Stimulated activated CD4-positive, alpha-beta T cell treated with anti-CD3 and anti-CD28 coated beads, Interleukin-2, amount 100 ng/mL, for 4 hours (primary cell): ENCODE data around the gene BAIAP2L1.

Source experiments
- DNase-seq: peaks from one replicate; pipeline ENCODE4 v3.0.0-alpha.2; 2020; ENCODE audit warnings: low read depth

Gene BAIAP2L1

DNA sequence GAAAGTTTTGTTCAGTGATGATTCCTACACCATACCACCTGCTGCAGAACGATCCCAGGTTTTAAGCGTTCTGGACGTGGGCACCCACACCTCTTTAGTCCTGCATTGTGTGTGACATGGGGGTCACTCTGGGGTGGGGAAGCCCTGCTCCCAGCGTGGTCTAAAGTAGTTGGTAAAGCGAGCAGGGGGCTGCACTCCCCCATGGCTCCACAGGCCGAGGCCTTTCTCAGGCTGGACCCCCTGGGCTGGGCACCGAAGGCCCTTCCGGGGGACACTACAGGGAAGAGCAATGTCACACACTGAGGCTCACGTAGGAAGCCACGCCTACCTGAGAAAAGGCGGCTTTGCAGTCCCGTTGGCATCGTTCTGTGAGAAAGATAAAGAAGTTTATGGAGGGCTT lies 107.1 kb downstream of the BAIAP2L1 start:
- DNase-seq = no peak

DNA sequence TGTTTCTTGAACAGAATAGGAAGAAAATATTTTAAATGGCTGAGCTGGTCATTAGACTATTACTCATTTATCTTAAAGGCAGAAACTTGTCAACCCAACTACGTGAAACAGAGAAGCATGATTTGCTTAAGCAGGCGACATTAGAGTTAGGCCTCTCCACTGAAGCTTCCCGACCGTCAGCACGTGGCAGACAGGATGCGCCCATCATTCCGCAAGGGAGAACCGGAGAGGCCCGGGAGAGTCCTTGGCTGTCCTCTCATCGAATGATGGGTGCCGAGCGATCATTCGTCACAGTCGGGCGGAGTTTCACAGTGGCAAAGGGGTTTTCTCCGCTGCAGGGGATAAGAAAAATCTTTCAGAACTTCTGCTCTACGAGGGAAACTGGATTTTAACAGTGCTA lies 107.6 kb downstream of the BAIAP2L1 start:
- no peak for DNase-seq

DNA sequence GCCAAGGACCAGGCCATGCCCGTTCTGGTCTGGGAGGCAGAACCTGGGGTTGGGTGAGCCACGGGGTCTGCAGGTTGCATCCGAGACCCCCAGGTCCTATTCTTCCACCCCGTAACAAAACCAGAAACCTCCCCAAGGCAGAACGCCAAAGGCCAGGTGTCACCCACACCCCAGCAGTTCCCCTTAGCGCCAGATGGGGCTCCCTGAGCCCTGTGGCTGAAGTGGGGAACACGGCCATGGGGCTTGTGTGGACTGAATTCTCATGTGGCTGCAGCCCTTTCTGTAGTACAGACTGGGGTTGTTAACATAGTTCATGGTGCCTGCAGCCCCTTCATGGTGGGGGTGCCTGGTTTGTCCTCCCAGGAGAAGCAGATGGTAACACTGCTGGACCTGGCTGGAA lies 109.2 kb downstream of the BAIAP2L1 start:
- no peak for DNase-seq

DNA sequence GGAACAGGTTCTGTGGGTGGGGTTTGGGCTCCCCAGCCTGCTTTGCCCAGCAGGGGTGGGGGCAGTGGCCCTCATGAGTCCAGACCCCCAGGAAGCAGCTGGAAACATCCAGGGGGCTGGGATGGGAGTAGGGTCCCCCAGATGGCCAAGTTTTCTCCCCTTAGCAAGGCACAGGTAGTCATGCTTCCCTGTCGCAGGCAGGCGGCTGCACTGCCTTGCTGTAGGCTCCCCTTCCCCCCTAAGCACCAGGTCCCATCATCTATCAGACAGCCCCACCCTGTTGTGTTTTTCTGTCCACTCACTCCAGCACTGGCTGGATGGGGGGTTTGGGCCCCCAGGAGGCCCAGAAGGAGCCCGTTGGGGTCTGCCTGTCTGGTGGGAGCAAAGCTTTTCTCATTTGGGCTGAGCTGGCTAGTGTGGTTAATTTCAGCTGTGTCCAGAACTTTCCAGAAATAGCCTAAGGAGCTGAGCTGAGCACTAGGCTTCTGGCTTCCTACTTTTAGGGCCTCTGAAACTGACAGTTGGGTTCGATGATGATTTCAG lies 111.5 kb downstream of the BAIAP2L1 start:
- DNase-seq = no peak

DNA sequence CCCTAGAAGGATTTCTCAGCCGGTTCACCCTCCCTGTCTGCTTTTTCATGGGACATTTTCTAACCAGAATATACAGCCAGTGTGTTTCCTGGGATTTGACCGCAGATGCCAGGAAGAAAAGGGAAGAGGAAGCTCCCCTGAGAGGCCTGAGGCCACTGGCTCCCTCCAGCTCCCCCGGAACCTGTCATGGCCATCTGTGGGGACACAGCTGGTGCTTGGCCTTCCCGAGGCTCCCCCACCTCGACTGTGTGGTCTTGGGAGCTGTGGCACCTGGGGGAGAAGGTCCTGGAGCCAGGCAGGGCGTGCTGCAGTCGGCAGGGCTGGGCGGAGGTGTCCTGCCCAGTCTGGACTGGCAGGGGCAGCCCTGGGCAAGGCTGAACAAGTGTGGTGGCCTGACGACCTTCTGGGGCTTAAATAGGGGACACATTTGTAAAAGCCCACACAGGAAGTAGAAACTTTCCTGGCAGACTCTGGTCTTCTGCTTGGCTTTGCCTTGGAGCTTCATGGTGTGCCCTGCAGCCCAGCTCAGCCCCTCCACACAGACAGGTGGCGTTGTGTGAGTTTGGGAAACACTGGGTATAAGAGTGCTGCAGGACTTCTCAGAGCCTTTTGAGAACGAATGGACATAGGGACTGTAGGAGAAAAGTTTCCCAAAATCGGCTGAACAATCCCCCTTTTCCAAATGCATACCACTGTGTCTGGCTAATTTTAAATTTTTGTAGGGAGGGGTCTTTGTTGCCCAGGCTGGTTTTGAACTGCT lies 112.6 kb downstream of the BAIAP2L1 start:
- DNase-seq = no peak

DNA sequence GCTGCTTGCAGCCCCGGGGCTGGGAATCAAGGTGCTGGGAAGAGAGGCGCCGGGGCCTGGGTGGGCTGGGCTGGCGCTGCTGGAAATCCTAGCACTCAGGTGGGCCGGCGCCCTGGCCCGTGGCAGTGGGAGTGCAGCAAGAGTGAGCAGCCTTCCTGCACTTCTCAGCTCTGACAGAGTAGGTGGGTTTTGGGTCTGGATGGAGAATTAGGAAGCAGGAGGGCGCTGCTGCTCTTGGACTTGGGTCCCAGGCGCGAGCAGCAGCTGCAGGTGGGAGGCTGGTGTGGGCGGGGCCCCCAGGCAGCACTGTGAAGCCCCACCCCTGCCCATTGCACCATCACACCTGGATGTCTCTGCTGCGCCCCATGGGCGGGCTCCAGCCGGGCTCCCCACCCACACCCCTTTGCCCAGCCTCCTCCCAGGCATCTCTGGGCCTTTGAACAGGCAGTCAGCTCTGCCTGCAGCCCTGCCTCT lies 113.4 kb downstream of the BAIAP2L1 start:
- no peak for DNase-seq

DNA sequence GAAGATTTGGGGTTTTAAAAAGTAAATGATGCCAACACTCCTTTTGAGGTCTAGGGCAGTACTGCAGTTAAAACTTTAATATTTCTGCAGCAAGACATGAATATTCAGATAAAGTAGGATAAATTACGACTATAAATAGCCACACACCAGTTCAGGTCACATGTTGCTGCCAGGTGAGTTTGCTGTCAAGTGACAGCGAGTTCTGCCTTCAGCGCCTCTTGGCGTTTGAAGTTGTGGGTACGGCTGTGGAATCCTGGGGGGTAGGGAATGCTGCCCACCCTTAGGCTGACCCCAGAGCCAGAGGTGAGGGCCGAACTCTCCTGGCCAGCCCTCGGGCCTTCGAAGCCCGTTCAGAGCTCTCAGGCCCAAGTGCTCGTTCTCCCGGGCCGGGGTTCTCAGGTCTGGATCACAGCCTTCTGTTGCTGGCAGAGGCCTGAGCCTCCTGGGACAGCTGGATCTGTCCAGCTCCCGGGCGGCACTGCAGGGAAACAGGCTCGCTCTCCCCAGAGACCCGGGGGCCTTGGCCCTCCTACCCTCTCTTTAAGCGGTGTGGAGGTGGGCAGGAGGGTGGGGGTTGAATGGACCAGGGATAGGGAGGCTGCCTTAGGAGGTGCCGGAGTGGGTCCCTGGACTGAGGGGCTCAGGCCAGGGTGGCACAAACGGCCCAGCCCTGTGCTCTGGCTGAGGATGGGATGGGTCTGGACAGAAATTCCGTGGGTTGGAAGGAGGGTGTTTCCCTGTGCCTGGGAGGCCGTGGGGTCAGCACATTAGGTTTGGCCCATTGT lies 114.0 kb downstream of the BAIAP2L1 start:
- no peak for DNase-seq

DNA sequence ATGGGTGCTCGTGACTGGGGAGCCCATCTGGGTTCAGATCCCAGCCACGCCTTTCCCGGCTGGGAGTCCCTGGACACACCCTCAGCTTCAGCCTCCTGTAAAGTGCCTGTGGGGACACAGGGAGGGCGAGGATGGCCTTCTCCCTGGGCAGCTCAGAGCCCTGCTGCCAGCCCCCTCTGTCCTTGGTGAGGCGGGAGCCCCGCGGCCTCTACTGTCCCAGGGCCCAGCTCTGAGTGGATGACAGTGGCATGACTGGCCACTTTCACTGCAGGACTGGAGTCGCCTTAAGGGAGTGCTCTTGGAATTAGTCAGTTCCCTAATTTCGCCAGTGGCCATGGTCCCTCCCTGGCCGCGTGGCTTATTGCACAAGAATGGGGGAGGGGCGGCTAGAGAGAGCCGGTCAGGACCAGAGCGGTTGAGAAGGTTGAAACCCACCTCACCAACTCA lies 114.8 kb downstream of the BAIAP2L1 start:
- no peak for DNase-seq

DNA sequence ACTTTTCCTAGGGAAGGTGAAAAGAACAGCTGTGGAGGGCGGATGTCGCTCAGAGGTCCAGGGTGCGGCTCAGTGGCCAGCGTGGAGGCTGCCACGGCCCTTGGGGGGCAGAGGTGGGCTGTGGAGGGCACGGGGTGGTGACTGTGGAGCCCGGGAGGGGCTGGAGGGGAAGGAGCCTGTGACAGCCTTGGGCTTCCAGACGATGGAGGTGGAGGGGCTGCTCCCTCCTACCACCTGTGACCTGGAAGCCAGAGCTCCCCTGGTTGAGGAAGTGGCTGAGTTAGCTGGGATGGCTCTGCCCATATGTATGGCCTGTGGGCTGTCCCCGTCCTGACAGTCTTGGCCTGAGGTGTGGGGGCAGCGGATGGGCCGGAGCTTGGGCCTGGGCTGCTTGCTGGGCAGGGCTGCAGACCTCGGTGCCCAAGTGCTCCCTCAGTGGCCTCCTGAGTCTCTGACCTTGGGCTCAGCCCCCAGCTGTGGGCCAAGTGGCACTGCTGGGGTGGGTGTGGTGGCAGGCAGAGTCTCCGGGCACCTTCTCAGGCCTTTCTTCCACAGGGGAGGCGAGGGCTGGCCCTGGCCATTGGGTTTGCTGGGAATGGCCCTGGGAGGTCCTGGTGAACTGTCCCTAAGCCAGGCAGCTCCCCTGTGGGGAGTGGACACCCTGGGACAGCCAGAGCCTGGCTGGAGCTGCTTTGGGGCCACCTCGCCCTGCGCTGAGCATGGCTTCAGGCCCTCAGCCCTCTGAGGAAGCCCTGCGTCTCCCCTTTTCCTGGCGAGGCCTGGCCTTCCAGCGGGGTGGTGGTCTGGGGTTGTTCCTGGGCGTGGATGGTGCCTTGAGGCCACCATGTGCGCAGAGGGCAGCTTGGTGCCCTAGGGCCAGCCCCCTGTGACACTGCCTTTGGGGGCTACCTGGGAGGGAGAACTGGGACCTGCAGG lies 115.5 kb downstream of the BAIAP2L1 start:
- no peak for DNase-seq

DNA sequence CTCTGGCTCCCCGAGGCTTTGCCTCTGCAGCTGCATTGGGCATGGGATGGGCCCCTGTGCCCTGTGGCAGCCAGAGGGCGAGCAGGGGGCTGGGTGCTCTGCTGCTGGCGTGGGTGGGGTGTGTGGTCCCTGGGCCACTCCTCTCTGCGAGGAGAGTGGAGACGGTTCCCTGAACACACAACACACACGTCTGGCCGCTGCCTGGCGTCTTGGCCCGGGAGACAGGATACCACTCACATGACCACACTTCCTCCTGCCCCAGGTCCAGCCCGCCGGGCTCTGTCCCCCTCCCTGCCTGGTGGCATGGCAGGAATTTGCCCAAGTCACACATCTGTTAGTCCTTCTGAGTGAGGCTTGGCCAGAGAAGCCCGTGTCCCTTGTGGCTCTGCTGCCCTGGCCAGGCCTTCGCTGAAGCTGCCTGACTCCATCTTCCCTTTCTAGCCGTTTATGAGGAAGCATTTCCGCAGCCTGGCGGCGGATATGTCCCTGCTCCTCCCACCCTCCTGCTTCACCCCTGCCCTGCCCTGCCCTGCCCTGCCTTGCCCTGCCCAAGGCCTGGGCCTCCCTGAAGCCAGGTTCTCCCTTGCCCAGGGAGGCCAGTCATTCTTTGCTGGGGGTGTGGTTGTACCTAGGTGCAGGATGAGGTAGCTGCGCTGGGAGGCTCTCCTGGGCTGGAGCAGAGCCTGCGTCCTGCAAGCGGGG lies 116.4 kb downstream of the BAIAP2L1 start:
- no peak for DNase-seq

DNA sequence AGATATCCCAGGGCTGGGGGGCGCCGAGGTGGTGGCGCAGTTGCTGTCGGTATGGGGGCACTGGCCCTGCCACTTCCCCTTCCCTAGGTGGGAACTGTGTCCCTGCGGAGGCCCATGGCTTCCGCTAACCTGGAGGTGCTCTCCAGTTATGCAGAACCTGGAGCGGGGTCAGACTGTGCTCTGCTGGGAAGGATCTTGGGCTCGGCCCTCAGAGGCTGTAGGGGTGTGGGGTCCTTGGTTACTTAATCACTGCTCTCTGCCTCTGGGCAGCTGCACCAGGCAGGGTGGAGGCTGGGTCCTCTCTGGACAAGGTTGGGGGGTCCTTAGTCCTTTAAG lies 117.0 kb downstream of the BAIAP2L1 start:
- no peak for DNase-seq

DNA sequence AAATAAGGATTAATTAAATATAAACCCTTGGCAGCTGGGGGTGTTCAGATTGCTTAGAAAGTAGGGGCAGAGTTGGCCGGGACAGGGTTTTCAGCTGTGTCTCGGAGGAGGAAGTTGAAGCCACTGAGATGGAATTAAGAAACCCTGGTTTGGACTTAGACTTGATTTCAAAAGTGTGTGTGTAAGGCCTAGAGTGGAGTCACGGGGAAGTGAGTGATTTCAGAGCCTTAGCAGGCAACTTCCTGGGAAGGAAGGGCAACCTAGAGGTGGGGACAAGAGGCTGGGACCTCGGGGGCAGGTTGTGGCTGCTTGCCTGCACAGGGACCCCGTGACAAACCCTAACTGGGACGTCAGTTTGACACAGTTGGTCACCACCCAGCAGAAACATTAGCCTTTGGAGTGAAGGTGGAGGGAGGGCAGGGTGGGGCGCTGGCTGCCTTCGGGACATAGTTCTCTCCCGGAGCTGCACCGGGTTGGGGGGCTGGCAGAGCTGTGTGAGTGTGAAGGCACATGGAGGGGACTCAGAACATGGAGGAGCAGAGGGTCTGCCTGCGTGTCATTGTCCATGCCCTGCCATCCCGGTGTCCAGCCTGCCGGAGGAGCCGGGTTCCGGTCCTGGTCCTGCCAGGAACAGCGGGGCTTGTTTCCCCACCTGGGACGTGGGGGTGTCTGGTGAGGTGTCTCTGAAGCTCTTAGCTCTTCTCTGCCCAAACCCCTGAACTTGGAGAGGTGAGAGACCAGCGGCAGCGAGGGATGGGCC lies 117.6 kb downstream of the BAIAP2L1 start:
- DNase-seq = no peak

DNA sequence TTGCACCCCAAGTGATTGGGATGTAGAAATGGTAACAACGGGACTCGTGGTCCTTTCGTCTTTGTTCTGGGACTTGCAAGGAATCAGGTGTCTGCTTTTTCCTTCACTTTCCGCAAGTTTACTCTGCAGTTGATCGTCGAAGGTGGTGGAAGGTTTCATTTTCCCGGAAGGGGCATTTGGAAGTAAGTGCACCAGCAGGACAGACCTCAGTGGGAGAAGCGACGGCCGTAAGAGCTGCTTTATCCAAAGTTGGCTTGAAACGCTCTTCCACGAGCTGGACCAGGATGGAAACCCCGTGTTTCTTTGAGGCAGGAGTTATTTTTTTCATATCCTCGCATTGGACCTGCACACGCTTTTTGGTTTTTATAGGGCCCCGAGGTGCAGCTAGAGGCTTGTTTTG lies 118.2 kb downstream of the BAIAP2L1 start:
- no peak for DNase-seq

DNA sequence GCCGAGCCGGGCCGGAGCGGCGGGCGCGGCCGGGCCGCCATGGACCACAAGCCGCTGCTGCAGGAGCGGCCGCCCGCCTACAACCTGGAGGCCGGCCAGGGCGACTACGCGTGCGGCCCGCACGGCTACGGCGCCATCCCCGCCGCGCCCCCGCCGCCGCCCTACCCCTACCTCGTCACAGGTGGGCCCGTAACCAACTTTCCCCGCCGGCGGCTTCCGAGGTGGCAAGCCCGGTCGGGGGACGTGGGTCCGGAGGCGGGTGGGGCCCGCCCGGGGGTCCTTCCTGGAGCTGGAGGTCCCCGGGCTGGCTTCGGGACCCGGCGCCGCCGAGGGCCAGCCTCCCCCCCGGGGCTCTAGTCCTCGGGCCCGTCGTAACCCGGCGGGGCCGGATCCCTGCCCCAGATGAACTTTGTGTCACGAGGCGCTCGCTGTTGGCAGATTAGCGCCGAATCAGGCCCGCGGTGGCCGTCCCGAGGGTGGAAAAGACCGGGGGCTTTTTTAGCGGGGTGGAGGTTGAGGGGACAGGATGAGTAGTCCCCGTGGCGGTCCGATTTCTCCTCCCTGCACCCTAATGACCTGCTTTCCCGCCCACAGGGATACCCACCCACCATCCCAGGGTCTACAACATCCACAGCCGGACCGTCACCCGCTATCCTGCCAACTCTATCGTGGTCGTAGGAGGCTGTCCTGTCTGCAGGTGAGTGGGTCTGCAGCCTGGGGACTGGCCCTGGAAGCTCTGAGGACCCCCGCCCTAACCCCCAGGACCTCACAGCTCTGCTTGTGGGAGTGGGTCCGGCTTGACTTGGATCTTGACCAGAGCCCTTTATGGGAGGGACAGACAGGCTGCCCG lies 118.9 kb downstream of the BAIAP2L1 start:
- peak; percentile 20 for DNase-seq

DNA sequence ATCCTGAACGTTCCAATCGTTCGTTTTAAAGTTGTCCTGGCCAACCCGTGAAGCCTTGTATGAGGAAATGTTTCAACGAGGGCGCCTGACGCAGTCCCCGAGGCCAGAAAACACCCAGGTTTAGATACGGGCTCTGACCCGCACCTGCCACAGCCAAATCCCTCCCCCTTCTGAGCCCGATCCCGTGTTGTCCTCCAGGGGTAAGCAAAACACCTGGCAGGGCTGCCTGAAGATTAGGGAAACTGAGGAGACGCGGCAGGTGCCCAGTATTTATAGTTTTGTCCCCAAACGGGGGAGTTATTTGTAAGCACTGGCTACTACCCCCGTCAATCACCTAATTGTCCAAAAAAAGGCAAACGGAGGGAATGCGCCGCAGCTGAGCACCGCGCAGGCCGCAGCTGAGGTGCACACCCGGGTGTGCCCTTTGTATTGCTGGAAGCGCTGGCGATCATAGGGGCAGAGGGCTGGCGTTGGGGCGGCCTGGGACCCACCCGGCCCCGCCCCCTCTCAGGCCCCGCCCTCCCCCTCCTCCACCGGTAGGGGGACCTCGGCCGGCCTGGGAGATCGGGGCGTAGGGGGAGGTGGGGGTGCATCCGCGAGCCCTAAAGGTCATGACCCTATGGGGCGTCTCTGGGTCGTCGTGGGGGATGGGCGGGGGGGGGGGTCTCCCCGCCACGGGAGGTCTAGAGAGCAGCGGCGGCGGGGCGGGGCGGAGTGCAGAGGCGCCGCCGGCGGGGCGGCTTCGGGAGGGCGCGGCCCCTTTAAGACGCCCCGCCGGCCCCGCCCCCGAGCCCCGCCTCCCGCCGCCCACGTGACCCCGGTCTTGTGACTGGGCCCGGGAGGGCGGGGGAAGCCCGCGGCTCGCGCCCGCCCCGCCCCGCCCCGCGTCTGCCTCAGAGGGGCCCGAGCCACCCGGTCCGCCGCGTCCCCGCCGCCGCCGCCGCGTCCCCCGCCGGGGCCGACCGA lies 119.8 kb downstream of the BAIAP2L1 start, which contains the start of gene BRI3:
Gene BRI3, plus strand, starts transcription at position 896 of the 966 bp plus-strand sequence. CDS start 110 bp downstream, outside the sequence.
- peak; percentile 87 for DNase-seq

DNA sequence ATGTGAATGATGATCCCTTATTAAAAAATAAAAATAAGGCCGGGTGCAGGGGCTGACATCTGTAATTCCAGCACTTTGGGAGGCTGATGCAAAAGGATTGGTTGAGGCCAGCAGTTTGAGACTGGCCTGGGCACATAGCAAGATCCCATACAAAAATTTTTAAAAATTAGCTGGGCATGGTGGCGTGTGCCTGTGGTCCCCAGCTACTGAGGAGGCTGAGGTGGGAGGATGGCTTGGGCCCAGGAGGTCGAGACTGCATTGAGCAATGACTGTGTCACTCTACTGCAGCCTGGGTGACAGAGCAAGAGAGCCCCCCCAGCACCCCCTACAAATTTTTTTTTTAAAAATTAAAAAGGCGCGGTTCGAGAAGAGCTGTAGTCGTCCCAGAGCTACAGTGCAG lies 120.6 kb downstream of the BAIAP2L1 start:
- no peak for DNase-seq

DNA sequence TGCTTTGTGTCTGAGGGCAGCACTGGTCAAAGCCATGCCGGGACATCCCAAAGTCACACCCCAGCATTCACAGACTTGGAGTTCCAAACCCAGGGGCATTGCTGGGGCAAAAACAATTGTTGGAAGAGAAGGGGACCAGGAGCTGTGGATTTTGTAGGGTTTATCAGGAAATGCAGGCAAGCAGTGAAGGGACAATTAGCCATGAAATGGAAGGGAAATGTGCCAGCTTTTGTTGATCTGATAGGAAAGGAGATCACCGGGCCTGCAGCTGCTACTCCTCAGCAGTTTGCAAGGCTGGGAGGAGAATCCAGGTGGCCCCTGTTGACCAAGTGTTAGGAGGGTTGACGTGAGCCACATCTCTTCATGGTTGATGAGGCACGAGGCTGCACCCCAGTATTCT lies 122.0 kb downstream of the BAIAP2L1 start:
- DNase-seq = no peak

DNA sequence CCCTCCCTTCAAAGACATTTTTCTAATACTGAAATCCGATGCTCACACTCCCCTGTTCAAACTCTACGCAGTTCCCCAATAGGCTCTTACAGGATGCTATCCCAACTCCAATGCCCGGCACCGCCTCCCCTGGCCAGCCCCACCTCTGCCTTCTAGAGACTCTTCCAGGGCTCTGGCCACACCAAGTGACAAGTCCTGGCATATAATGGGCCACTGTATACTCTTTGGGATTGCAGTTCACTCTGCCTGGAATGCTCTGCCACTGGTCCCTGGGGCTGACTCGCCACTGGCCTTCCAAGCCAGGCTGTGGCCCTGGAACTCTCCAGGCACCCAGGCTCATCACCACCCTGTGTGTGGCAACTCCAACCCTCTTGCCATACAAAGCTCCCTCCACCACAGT lies 122.5 kb downstream of the BAIAP2L1 start:
- no peak for DNase-seq
